Esophagus muscularis mucosa (tissue), 3 donors: Measurements from ENCODE around the gene IGFBP4.

Experiments used
- POLR2A ChIP-seq: fragments of 450-650 bp; IDR thresholded peaks from one replicate; pipeline ENCODE4 v1.6.1; 2017; ENCODE audit warnings: antibody characterized with exemption, moderate library complexity, mild to moderate bottlenecking, low read depth
- POLR2AphosphoS5 ChIP-seq, 2 donors: sonication (generic); formaldehyde crosslinking; IDR thresholded peaks; one replicate each; pipeline ENCODE4 v1.6.1; 2017; ENCODE audit warnings: antibody characterized with exemption in 2 of 2
- TF ChIP-seq, protein P1 (sequence below), 3 experiments: fragments of 200-600 bp in 2 of 3; fragments of 450-650 bp in 1 of 3; sonication (generic) in 2 of 3; IDR thresholded peaks; one replicate each; pipeline ENCODE4 v1.5.1; 2017 to 2019; ENCODE audit warnings: antibody characterized with exemption in 3 of 3, mild to moderate bottlenecking in 2 of 3, moderate library complexity in 1 of 3

DNA sequence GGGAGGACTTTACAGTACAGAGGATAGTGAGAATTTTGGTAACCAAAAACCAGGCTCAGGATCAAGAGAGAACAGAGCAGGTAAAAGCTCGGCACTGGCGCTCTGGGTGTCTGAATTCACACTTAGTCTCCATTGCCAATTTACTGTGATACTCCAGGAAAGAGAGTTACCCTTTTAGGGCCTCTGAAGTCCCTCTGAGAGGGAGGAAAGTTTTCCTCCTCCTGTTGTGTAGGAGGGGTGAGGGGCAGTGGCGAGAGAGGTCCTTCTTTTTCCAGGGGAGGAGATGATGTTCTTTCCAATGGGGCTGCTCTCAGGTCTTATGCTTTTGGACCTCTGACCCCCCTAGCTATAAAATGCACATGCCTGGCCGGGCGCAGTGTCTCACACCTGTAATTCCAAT, 63.5 kb downstream of the IGFBP4 start:
- TF ChIP-seq, protein P1, sequence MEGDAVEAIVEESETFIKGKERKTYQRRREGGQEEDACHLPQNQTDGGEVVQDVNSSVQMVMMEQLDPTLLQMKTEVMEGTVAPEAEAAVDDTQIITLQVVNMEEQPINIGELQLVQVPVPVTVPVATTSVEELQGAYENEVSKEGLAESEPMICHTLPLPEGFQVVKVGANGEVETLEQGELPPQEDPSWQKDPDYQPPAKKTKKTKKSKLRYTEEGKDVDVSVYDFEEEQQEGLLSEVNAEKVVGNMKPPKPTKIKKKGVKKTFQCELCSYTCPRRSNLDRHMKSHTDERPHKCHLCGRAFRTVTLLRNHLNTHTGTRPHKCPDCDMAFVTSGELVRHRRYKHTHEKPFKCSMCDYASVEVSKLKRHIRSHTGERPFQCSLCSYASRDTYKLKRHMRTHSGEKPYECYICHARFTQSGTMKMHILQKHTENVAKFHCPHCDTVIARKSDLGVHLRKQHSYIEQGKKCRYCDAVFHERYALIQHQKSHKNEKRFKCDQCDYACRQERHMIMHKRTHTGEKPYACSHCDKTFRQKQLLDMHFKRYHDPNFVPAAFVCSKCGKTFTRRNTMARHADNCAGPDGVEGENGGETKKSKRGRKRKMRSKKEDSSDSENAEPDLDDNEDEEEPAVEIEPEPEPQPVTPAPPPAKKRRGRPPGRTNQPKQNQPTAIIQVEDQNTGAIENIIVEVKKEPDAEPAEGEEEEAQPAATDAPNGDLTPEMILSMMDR (IDR thresholded peaks at IDR 0.05): no peak
- TF ChIP-seq POLR2A: no peak
- no peak for TF ChIP-seq POLR2AphosphoS5 (IDR thresholded peaks at IDR 0.05)
